Measurements from ENCODE around the gene COL1A1.

The COL1A1 gene

DNA sequence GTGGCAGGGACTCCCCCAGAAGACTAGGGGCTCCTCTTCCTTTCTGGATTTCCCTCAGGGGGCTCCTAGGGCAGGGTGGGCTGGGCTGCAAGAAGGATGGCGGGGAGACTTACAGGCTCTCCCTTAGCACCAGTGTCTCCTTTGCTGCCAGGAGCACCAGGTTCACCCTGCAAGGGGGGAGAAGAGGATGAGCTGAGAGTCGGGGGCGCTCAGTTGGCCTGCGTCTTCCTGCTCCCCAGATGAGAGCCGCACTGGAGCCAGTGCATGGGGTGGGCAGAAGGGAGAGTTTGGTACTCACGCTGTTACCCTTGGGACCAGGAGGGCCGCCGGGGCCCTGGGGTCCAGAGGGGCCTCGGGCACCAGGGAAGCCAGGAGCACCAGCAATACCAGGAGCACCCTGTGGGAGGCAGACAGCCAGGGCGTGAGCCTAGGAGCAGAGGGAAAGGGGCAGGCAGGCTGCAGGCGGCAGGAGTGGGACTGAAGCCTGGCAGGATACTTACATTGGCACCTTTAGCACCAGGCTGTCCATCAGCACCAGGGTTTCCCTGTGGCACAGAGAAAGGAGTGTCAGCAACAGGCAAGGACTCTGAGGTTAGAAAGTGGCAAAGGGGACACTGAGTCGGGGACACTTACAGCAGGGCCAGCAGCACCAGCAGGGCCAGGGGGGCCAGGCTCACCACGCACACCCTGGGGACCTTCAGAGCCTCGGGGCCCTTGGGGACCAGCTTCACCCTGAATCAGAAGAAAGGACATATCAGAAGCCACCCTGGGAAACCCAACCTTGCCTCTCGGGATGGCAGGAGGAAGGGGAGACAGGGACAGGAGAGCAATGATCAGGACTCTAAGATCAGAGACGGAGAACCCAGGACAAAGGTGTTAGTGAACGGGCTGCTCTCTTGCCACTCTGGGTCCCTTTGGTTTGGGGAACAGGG, 6.2 kb downstream of the COL1A1 start:
- no peak for DNase-seq (ENCODE audit: low read depth)
- no peak overlapping the region for H3K4me3 ChIP-seq (ENCODE audit: low read depth, low read length)
- TF ChIP-seq CTCF (IDR thresholded peaks at IDR 0.05; ENCODE audit: control insufficient read depth, extremely low read depth, insufficient read depth): no peak

DNA sequence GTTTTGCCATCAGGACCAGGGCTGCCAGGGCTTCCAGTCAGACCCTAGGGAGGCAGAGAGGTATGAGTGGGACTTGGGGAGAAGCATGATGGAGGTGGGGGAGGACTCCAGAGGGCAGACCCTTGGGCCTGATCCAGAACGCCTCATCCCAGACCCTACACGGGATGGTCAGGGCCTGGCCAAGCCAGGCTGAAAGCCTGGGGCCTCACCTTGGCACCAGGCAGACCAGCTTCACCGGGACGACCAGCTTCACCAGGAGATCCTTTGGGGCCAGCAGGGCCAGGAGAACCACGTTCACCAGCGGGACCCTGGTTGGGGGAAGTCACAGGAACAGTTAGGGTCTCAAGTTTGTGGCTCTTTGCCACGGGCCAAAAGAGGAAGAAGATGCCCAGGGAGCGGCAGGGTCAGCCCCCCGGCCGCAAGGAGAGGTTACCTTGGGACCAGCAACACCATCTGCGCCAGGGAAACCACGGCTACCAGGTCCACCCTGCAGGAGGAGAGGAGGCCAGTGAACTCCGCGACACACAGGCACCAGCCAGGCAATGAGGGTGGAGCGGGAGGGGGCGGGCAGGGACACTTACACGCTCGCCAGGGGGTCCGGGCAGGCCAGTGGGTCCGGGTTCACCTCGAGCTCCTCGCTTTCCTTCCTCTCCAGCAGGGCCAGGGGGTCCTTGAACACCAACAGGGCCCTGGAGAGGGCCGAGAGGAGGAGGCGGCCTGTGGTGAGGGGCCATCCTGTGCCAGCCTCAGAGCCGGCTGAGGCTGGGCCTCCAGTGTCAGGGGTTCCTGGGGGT, 7.1 kb downstream of the COL1A1 start:
- H3K4me3 ChIP-seq (ENCODE audit: low read depth, low read length): no peak overlapping the region
- TF ChIP-seq CTCF (IDR thresholded peaks at IDR 0.05; ENCODE audit: control insufficient read depth, extremely low read depth, insufficient read depth): no peak
- DNase-seq (ENCODE audit: low read depth): no peak

GRCh38 chr17:50192618-50193291, 8.7 kb downstream of the COL1A1 start:
- DNase-seq (ENCODE audit: low read depth): no peak
- TF ChIP-seq CTCF (IDR thresholded peaks at IDR 0.05; ENCODE audit: control insufficient read depth, extremely low read depth, insufficient read depth): no peak
- H3K4me3 ChIP-seq (ENCODE audit: low read depth, low read length): no peak overlapping the region

DNA sequence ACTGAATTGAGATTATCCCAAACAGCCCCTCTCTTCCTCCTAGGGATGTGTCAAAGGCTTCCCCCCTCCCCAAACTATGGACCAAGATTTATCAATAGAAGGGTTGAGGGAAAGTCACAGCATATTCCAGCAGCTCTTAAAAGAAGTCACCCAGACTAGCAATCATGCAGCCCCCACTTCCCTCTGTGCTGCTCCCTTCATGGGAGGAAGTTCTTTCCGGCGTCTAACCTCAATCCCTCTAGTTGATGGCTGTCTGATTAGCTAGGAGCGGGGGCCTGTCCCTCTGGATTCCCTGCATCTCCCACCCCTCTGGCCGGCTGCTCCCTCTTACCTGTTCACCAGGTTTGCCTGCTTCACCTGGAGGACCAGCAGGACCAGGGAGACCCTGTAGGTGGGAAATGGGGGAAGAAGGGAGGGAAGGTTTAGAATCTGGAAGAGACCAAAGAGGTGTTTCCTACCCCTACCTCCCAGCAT, 9.2 kb downstream of the COL1A1 start:
- TF ChIP-seq CTCF (IDR thresholded peaks at IDR 0.05; ENCODE audit: control insufficient read depth, extremely low read depth, insufficient read depth): no peak
- H3K4me3 ChIP-seq (ENCODE audit: low read depth, low read length): no peak overlapping the region
- DNase-seq (ENCODE audit: low read depth): no peak

- TF ChIP-seq CTCF (IDR thresholded peaks at IDR 0.05; ENCODE audit: control insufficient read depth, extremely low read depth, insufficient read depth): no peak
- no peak for DNase-seq (ENCODE audit: low read depth)
- H3K4me3 ChIP-seq (ENCODE audit: low read depth, low read length): no peak overlapping the region
These were observed 9.9 kb downstream of the COL1A1 start for GRCh38 chr17:50191359-50192143.

All from LNCaP clone FGC (cell line).